HG03378 (cell line): Measurements from ENCODE around the gene C1GALT1C1.
A peak's percentile ranks its signal among the peaks of the same experiment; 100 is the strongest.
"Not testable (repeated sequence)": the region's sequence is repeated elsewhere in the genome, so short reads cannot be mapped to it uniquely, and the experiment has no call there.

Experiments
- ATAC-seq: cut with Tn5 transposase; IDR thresholded peaks from one replicate; pipeline ENCODE4 v1.9.1; 2021; ENCODE audit warnings: mild to moderate bottlenecking, moderate library complexity; ENCODE audit not compliant: unreplicated experiment

C1GALT1C1 gene

GRCh38 chrX:120629667-120630537 is at the start of gene C1GALT1C1:
TSS of gene C1GALT1C1 (minus strand) at chrX:120630054. CDS start at chrX:120627166, 2,888 bp downstream.
- ATAC-seq: peak; percentile 95

GRCh38 chrX:120677004-120677652 is 47.3 kb upstream of the C1GALT1C1 start:
- ATAC-seq: no peak

GRCh38 chrX:120672841-120673530 is 43.1 kb upstream of the C1GALT1C1 start:
- no peak for ATAC-seq

- ATAC-seq: no peak
Measured at GRCh38 chrX:120672389-120672788, 42.5 kb upstream of the C1GALT1C1 start.

- no peak for ATAC-seq
Measured at GRCh38 chrX:120671963-120672362, 42.1 kb upstream of the C1GALT1C1 start.

- ATAC-seq: no peak
Measured at GRCh38 chrX:120668357-120668756, 38.5 kb upstream of the C1GALT1C1 start.

- ATAC-seq: not testable (repeated sequence)
Measured at GRCh38 chrX:120664535-120664934, 34.7 kb upstream of the C1GALT1C1 start.

GRCh38 chrX:120664081-120664480 is 34.2 kb upstream of the C1GALT1C1 start:
- ATAC-seq: no peak

GRCh38 chrX:120662662-120663061 is 32.8 kb upstream of the C1GALT1C1 start:
- ATAC-seq: no peak

- ATAC-seq: no peak
Measured at GRCh38 chrX:120660637-120661036, 30.8 kb upstream of the C1GALT1C1 start.

- no peak for ATAC-seq
Measured at GRCh38 chrX:120653000-120653399, 23.1 kb upstream of the C1GALT1C1 start.

GRCh38 chrX:120652256-120652655 is 22.4 kb upstream of the C1GALT1C1 start:
- not testable (repeated sequence) for ATAC-seq

- no peak for ATAC-seq
Measured at GRCh38 chrX:120647127-120647526, 17.3 kb upstream of the C1GALT1C1 start.

- no peak for ATAC-seq
Measured at GRCh38 chrX:120642871-120643270, 13.0 kb upstream of the C1GALT1C1 start.

GRCh38 chrX:120638619-120639018 is 8.8 kb upstream of the C1GALT1C1 start:
- ATAC-seq: no peak

- no peak for ATAC-seq
Measured at GRCh38 chrX:120625371-120625770, 4.5 kb downstream of the C1GALT1C1 start.

- ATAC-seq: no peak
Measured at GRCh38 chrX:120617996-120618630, 11.7 kb downstream of the C1GALT1C1 start.

GRCh38 chrX:120614816-120615215 is 15.0 kb downstream of the C1GALT1C1 start:
- no peak for ATAC-seq

GRCh38 chrX:120612086-120612485 is 17.8 kb downstream of the C1GALT1C1 start:
- ATAC-seq: no peak

- peak; percentile 50 for ATAC-seq
Measured at GRCh38 chrX:120604361-120604782, 25.5 kb downstream of the C1GALT1C1 start.
